ENCODE measurements around the gene RGS9BP.
"Not testable (repeated sequence)": the region's sequence is repeated elsewhere in the genome, so short reads cannot be mapped to it uniquely, and the experiment has no call there.

The RGS9BP gene

GRCh38 chr19:32675720-32676185 lies at the start of gene RGS9BP:
Gene RGS9BP (plus strand): TSS chr19:32675848. CDS start chr19:32676264, 416 bp downstream.
- DNase-seq (ENCODE audit: low read depth) = peak; percentile 38

DNA sequence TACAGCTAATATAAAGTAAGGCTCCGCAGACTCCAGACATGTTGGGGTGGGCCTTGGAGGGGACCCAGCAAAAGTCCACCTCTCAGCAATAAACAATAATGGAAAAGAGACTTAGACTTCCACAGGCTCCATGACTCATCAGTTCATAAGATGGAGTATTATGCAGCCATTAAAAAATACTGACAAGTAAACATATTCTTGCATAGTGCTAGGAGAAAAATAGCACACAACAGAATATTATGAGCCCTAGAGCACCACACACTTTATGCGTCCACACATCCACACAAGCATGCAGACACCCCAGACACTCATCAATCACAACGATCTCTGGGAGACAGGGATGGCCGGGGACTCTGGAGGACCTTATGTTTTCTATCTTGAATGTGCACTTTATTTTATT lies 48.7 kb upstream of the RGS9BP start:
- DNase-seq (ENCODE audit: low read depth) = no peak

DNA sequence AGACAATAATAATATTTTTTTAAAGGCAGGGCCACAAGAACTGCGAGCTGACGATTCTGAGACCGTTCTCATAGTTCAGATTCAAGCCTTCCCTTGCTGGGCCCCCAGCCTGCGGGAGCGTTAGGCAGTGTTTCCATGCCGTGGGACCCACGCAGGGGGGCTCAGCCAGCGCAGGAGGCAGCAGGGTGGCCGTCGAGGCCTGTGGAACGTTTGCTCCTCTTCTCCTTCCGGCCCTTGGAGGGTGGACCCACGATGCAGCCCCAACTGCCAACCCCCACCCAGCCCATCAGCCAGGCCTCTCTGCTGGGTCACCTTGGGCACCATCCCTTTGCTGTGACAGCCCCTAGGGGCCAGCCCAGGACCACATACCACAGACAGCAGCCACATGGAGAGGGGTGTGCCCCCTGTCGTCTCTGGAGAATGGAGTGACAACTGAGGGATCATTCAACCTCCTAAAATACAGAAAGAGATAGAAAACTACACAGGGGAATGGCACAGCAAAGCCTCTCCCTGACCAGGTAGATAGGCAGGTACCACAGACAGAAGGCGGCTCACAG lies 47.9 kb upstream of the RGS9BP start:
- DNase-seq (ENCODE audit: low read depth) = no peak

DNA sequence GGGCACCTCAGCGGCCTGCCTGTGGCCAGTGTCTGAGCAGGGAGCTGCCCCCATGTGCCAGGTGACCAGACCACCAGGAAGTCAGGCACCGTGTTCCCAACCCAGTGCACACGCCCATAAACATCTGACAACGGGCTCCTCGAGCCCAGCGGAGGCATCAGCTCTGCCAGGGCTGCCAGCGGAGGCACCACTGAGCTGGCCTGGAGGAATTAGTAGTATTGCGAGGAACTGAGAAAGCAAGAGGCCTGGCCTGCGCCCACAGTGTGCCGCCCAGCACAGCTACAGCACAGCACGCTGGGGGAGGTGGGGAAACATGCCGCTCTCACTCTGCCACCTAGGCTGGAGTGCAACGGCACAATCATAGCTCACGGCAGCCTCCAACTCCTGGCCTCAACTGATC lies 45.3 kb upstream of the RGS9BP start:
- no peak for DNase-seq (ENCODE audit: low read depth)

GRCh38 chr19:32631381-32631780 lies 44.3 kb upstream of the RGS9BP start:
- no peak for DNase-seq (ENCODE audit: low read depth)

GRCh38 chr19:32637480-32637879 lies 38.2 kb upstream of the RGS9BP start:
- DNase-seq (ENCODE audit: low read depth) = no peak

DNA sequence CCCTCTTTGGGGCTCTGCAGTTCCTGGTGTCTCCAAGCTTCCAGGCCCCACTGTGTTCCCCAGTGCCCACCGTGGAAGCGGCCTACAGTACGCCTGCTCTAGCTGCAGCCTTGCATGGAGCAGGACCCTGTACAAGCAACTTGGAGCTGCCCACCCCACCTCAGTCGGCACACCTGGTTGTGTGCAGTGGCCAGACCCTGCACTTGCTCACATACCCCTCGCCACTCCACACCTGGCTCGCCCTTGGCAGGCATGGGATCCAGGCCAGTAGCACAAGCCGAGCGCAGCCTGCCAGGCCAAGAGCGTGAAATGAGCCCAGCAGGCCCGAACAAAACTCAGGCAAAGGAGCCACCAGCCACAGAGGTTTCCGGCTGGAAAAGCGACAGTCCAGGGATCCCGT lies 37.0 kb upstream of the RGS9BP start:
- no peak for DNase-seq (ENCODE audit: low read depth)

DNA sequence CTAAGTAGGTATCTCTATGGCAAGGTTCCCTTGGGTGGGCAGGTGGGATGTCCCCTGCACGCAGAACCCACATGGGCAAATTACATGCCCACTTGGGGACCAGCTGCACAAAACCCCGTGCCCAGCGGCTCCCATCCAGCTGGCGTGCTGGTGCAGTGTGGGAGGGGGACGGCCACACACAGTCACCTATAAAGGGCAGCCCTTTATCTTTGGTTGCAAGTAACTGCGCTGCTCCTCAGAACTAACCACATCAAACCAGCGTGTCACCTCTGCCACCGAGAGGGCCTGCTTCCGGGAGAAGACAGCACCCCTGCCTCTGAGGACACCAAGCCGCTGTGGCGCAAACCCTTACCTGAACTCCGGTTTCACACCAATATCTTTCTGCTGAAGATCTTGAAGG lies 32.9 kb upstream of the RGS9BP start:
- DNase-seq (ENCODE audit: low read depth) = no peak

DNA sequence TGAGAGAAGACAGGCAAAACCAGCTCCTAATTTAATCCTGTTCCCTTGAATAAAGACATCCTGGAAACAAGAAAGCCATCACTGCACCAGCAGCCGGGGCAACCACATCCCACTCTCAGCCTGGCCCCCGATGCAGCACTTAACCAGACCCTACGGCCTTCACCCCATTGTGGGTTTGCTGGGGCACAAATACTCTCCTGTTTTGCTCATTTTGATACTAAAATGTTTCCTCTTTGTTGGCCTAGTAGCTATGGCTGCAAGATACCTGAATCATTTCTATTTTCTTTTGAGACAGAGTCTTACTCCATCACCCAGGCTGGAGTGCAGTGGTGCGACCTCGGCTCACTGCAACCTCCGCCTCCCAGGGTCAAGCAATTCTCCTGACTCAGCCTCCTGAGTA lies 29.1 kb upstream of the RGS9BP start:
- no peak for DNase-seq (ENCODE audit: low read depth)

- no peak for DNase-seq (ENCODE audit: low read depth)
Observed at GRCh38 chr19:32647361-32647760, 28.3 kb upstream of the RGS9BP start.

- no peak for DNase-seq (ENCODE audit: low read depth)
Observed at GRCh38 chr19:32649751-32650150, 25.9 kb upstream of the RGS9BP start.

DNA sequence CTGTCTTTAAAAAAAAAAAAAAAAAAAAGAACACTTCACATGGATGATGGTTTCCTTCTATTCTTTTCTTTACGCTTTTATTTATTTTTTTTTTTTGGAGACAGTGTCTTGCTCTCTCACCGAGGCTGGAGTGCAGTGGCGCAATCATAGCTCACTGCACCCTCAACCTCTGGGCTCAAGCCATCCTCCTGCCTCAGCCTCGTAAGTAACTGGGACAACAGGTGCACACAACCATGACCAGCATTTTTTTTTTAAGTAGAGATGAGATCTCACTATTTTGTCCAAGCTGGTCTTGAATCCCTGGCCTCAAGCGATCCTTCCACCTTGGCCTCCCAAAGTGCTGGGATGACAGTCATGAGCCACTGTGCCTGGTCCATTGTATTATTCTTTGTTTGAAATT lies 25.0 kb upstream of the RGS9BP start:
- DNase-seq (ENCODE audit: low read depth) = no peak

DNA sequence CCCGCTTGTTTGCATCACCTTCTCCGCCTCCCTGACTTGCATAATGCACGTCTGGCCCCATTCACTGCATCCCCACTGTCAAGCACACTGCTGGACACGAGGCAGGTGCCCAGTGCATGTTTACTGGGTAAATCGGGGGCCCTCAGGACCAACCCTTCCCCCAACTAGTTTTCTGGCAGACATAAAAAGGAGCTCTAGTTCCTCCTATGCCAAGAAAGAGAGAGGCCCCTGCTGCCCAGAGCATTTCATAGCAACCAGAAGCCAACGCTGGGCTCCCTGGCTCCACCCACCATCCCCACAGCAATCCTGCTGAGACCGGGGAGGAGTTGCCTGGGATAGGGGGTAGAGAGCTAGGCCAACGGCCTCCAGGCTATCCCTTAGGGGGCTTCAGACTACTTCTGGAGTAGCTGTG lies 23.9 kb upstream of the RGS9BP start:
- DNase-seq (ENCODE audit: low read depth) = no peak

GRCh38 chr19:32652331-32652730 lies 23.3 kb upstream of the RGS9BP start:
- not testable (repeated sequence) for DNase-seq (ENCODE audit: low read depth)

GRCh38 chr19:32652894-32653598 lies 22.6 kb upstream of the RGS9BP start:
- DNase-seq (ENCODE audit: low read depth) = no peak

DNA sequence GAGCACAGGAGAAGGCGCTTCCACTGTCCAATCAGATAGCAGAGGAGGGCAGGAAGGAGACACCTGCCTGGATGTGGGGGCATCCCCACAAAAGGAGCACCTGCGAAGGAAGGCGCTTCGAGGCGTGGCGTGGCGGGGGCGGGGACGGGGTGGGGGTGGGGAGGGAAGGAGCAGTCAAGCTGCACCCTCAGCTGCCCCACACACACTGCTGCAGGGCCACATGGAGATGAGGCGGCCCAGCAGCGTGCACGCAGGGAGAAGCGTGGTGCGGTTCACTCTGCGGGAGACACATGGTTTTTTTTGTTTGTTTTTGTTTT lies 22.1 kb upstream of the RGS9BP start:
- no peak for DNase-seq (ENCODE audit: low read depth)

GRCh38 chr19:32656379-32656778 lies 19.3 kb upstream of the RGS9BP start:
- not testable (repeated sequence) for DNase-seq (ENCODE audit: low read depth)

DNA sequence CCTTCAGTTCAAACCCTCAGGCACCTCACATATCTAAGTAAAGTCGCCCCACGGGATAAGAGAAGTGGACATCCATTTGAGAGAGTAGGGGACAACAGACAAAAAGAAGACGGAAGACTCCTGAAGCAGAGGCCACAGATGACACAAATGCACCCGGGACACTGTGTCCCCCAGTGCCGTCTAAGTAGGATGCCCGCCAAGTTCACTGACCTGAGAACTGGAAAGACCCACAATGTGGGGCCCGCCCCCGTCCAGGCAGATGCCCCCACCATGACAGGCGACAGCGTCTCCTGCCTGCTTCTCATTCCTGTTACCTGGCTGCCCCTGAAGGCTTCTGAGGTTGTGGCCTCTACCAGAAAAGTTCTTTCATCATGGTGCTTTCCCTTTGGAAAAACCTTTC lies 17.6 kb upstream of the RGS9BP start:
- DNase-seq (ENCODE audit: low read depth) = no peak

DNA sequence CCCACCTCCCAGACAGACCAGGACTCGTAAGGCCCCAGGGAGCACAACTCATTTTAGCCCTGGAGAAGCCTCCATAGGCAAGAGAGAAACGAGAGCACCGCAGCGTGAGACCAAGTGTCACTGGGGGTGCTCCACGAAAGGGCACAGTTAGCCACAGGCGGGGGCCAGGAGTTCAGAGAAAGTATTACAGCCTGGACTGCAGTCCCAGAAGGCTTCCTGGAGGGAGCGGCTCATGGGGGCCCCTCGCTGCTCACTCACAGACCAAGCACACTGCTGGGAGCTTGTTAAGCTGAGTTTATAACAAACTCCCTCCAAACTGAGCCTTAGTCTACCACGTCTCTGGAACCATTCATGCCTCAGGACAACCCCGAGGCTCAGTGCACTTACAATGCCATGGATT lies 17.1 kb upstream of the RGS9BP start:
- no peak for DNase-seq (ENCODE audit: low read depth)

GRCh38 chr19:32661318-32661717 lies 14.3 kb upstream of the RGS9BP start:
- no peak for DNase-seq (ENCODE audit: low read depth)

DNA sequence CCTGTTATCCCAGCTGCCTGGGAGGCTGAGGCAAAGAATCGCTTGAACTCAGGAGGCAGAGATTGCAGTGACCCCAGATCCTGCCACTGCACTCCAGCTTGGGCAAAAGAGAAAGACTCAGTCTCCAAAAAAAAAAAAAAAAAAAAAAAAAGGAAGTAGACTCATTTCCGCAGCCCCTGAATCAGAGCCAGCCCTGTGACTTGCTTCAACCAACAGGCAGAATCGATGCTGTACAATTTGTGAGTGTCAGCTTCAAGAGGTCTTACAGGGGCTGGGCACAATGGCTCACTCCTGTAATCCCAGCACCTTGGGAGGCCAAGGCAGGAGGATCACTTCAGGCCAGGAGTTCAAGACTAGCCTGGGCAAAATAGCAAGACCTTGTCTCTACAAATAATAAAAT lies 13.5 kb upstream of the RGS9BP start:
- peak; percentile 9 for DNase-seq (ENCODE audit: low read depth)

DNA sequence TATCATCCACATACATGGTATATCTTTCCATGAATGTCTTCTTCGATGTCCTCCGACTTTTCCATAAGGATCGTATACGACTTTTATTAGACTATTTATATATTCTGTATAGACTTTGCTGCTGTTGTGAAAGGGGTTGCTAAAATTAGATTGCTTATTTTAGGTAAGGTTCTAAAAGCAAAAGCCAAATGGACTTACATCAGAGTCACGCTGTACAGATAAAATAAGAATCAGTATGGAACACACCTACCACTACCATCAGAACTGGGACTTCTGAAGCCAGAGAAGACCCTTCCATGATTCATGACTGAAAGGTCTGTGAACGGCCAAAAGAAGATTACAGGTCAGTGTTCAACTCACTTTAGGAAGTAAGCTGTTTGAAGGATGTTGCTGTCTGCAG lies 9.6 kb upstream of the RGS9BP start:
- no peak for DNase-seq (ENCODE audit: low read depth)

DNA sequence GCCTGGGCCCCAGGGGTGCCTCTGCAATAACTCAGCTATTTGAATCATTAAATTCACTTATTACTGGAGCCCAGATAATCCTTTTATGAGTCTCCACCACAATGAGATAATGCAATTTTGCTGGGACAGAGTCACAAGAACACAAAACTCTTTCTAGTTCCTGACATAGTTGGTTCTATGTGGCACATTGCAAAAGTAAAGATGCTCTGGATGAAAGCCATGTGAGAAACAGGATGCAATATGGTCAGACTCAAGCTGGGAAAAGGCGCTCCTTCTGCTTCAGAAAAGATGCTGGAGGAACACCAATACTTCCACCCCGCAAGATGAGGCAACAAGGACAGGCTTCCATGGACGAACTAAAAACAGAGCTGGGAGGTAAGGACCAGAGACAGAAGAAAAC lies 6.3 kb upstream of the RGS9BP start:
- DNase-seq (ENCODE audit: low read depth) = no peak

DNA sequence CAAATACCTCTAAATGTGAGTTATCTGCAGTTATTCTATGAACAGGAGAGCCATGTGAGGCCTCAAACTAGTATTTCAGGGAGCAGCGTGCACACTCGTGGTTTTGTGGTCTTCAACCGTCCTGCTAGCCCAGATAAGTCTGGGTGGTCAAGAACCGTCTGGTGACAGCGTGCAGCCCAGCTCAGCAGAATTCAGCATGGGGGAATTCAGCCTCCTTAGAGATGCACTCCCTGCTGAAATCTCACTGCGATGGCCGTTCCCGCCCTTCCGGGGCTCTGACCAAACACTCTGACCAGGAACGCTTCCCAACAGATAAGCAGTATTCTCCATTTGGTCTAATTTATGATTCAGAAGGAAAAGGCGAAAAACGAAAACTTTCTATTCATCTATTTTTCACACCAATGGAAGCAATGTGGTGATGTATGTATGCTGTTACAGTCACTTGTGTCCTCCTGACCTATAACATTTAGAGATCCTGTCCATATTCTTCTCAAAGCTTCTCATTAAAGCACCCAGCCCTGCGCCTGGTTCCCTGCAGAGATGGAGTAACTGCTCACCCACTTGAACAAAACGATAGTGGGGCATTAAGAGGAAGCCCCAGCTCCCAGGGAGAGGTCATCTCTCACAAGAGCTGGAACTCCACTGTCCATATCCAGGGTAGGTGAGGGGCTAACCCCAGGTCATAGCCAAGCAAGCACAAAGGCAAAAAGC lies 3.6 kb upstream of the RGS9BP start:
- no peak for DNase-seq (ENCODE audit: low read depth)

All from HS-5 (cell line).